Right lobe of liver (tissue), 4 donors: ENCODE data around the gene SLC2A11.

Experiments used
- POLR2A ChIP-seq: fragments of 450-650 bp; IDR thresholded peaks from one replicate; pipeline ENCODE4 v1.6.1; 2017; ENCODE audit warnings: antibody characterized with exemption, mild to moderate bottlenecking
- TF ChIP-seq, protein P1 (sequence below), 4 donors: fragments of 200-600 bp in 3 of 4; fragments of 450-650 bp in 1 of 4; IDR thresholded peaks; one replicate each; pipeline versions ENCODE4 v1.5.1 to v1.8.0; 2016 to 2022; ENCODE audit warnings: antibody characterized with exemption in 4 of 4, mild to moderate bottlenecking in 2 of 4
- donor health status: DM: no; HTN: no; CAD: no.
- donor health status: DM: no; HTN: no; CAD: no.
- donor health status: DM: no; HTN: yes; CAD: no.

DNA sequence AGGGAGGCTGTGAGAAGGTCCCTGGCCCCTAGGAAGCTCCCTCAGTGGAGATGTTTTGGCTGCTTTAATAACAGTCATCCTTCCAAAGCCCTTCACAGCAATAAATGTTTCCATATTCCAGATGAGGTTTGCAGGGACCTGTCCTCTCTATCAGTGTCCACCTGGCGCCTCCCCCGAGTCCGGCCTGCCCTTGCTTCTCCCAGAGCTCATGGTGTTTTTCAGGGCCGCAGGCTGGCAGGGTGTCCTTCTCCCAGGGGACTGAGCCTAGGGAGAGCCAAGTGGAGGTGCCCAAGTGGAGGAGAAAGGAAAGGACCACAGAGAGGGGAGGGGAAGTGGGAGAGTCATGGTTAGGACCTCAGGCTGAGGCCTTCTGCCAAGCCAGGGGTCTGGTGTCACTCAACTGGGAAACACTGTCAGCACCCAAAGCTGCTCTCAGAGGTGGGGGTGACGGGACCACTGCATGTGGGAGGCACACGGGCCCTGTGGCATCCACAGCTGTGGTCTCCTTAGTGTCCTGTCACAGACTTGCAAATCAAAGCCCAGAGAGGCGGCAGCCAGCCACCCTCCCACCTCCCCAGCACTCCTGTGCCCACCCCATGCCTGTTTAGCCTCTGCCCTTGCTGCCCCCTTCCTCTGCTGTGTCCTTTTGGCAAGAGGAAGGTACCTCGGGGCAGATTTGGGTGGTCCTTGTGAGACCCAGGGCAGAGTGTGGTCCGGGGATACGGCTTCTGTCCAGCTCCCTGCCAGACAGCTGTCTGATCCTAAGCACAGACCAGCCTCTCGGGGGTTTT is 25.3 kb upstream of the SLC2A11 start:
- TF ChIP-seq, protein P1, sequence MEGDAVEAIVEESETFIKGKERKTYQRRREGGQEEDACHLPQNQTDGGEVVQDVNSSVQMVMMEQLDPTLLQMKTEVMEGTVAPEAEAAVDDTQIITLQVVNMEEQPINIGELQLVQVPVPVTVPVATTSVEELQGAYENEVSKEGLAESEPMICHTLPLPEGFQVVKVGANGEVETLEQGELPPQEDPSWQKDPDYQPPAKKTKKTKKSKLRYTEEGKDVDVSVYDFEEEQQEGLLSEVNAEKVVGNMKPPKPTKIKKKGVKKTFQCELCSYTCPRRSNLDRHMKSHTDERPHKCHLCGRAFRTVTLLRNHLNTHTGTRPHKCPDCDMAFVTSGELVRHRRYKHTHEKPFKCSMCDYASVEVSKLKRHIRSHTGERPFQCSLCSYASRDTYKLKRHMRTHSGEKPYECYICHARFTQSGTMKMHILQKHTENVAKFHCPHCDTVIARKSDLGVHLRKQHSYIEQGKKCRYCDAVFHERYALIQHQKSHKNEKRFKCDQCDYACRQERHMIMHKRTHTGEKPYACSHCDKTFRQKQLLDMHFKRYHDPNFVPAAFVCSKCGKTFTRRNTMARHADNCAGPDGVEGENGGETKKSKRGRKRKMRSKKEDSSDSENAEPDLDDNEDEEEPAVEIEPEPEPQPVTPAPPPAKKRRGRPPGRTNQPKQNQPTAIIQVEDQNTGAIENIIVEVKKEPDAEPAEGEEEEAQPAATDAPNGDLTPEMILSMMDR (IDR thresholded peaks at IDR 0.05) = no peak
- TF ChIP-seq POLR2A = no peak
